ENCODE data around the gene USF3.
"Not testable (repeated sequence)": the region's sequence is repeated elsewhere in the genome, so short reads cannot be mapped to it uniquely, and the experiment has no call there.

The USF3 gene

DNA sequence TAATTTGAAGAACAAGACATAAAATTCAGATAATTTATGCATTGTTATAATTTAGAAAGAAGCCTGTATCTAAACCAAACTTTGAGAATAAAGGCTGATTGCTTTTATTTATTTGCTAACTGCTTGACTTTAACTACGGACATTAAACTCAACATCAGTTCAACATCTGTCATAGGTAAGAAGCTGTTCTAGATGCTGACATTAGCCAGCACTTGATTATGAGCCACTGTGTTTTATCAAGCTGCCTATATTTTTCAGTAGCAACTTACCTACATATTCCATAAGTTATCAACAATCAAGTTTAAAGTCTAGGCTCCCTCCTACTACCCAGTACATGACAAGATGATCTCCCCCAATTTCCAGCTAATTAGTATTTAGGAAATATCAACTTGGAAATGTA lies 42.1 kb downstream of the USF3 start:
- DNase-seq: no peak

DNA sequence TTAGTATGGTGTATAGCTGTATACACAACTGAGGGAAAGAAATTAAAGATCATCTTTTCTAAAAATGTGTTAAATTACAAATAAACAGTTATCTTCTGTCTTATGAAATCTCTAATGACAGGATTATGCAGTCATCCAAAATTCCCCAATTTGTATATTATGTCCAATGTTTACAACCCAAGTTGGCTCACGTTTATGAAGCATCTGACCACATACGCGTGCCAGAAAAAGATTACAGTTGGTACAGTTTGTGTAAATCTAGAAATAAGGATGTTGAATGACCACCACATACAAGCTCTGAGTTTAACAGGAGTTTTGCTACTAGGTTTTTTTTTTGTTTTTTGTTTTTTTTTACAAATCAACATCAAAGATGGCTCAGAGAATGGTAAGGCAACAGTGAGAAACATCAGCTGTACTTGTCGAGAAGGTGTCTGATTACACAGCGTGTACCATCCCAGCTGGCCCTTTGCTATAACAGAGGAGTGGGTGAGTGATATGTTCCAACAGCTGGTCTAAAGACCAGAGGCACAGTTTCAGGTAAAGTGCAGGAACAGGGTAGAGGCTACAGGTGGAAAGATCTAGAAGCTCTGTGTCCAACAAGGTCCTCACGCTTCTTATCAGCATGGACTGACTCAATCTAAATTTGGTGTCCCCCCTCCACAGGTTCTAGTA lies 47.1 kb downstream of the USF3 start:
- DNase-seq: no peak

DNA sequence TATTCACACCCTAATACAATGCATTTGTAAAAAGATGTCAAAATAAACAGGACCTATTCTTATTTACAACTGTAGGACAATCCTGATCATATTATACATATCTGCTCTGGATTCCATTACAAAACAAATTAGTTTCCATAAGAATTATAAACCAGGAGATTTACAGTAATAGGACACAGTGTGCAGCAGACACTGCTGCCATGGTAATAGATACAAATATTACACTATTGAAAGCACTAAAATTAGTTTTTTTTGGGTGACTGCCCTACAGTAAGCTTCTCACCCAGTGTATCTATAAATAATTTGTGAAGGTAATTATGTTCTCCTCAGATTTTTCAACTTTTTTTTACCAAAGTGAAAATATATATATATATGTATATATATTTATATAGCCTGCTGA lies 47.9 kb downstream of the USF3 start:
- DNase-seq: no peak

DNA sequence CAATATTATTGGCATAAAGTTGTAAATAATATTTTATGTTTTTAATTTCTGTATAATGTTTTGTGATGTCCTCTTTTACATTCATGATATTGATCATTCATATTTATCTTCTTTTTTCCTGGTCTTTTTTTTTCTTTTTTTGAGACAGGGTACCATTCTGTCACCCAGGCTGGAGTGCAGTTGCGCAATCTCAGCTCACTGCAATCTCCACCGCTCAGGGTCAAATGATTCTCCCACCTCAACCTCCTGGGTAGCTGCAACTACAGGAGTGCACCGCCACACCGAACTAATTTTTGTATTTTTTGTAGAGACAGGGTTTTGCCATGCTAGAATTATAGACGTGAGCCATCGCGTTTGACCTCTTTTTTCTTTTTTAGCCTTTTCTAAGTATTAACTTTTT lies 52.9 kb downstream of the USF3 start:
- DNase-seq: no peak

DNA sequence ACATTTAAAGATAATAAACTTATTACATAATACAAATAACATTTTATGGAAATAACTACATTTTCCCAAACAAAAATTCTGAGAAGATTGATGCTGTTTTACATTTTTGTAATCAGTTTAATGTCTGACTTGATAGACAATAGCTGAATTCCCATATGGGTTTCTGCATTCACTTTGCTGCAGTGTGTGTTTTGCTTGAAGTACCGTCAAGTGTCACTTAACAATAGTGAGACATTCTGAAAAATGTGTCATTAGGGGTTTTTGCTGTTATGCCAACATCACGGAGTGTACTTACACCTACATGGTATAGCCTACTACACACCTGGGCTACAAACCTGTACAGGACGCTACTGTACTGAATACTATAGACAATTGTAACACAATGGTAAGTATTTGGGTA lies 57.5 kb downstream of the USF3 start:
- DNase-seq: no peak

DNA sequence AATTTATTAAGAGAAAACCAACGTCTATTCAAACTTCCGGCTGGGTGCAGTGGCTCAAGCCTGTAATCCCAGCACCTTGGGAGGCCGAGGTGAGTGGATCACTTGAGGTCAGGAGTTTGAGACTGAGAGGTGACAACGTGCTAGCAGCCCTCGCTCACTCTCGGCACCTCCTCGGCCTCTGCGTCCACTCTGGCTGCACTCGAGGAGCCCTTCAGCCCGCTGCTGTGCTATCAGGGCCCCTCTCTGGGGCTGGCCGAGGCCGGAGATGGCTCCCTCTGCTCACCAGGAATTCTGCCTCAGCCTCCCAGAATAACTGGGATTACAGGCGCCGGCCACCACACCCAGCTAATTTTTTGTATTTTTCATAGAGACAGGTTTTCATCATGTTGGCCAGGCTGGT lies 58.7 kb downstream of the USF3 start:
- no peak for DNase-seq

DNA sequence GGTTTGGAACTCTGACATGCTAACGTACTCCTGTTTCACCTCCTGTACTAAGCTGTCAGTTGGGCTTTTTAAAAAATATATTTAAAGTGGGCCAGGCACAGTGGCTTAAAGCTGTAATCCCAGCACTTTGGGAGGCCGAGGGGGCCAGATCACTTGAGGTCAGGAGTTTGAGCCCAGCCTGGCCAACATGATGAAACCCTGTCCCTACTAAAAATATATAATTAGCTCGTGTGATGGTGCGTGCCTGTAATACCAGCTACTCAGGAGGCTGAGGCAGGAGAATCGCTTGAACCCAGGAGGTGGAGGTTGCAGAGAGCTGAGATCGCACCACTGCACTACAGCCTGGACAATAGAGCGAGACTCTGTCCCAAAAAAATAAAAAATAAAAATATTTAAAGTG lies 60.4 kb downstream of the USF3 start:
- DNase-seq: not testable (repeated sequence)

DNA sequence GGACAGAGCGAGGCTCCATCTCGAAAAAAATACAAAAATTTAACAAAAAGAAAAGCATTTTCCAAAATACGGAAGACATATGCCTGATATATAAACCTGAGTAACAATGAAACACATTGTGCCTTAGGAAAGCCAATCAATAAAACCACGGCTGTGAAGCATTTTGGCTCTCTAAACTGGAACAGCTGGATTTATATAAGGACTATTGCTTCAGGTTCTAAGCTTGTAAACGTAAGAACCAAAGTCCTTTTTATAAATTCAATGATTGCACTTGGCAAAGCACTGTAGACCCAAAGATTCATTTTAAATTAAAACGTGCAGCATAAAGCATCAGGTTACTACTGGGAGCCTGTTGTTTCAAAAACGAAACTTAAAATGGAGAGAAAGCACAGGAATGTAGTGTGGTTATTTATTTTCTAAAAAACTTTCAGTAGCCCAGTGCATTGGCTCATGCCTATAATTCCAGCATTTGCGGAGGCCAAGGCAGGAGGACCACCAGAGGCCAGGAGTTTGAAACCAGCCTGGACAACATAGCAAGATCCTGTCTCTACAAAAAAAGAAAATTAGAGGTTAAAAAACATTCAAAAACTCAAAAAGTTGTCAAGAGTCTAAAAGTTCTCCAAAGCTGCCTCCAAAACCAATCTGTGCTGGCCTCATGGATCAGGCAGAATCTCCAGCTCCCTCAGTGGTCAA lies 61.5 kb downstream of the USF3 start:
- DNase-seq: no peak

DNA sequence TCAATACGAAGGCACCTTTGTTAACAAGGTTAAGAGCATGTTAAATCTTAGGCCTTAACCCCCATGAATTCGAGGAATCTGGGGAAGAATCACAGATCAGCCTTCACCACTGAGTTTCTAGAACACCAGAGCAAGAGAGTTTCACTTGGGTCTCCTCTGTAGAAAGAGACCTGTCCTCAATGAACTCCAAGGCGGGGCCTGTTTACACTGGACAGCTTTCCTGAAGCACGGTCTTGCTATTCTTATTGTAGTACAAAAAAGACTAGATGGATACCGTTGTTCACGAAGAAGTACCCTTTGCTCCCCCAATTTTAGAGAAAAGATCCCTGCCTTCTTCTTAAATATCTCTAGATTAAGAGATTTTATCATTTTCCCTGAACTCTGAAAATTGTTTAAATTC lies 64.9 kb downstream of the USF3 start:
- no peak for DNase-seq

DNA sequence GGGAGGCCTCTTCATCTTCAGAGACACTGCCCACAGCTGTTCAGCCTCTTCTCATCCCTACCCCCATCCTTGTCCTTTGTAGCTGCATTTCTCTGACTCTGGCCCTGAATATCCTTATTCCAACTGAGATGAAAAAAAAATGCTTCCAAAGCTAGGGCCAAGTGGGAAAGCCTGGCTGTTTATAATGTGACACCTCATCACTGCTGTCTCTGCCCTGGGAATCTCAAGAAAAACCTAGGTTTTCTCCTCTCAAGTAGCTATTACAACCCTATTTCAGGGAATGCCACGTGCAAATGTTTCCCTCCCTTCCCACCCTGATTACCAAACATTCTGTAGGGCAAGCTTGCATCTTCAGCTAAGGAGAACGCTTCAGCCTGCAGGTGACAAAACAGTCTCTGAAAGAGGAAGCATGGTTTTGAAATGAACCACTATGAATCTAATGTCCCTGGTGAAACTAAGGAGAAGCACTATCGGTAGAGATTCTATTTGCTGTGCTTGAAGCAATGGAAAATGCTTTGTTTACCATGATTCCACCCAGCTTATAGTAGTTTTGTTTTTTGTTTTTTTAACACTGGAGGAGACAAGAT lies 65.4 kb downstream of the USF3 start:
- DNase-seq: no peak

DNA sequence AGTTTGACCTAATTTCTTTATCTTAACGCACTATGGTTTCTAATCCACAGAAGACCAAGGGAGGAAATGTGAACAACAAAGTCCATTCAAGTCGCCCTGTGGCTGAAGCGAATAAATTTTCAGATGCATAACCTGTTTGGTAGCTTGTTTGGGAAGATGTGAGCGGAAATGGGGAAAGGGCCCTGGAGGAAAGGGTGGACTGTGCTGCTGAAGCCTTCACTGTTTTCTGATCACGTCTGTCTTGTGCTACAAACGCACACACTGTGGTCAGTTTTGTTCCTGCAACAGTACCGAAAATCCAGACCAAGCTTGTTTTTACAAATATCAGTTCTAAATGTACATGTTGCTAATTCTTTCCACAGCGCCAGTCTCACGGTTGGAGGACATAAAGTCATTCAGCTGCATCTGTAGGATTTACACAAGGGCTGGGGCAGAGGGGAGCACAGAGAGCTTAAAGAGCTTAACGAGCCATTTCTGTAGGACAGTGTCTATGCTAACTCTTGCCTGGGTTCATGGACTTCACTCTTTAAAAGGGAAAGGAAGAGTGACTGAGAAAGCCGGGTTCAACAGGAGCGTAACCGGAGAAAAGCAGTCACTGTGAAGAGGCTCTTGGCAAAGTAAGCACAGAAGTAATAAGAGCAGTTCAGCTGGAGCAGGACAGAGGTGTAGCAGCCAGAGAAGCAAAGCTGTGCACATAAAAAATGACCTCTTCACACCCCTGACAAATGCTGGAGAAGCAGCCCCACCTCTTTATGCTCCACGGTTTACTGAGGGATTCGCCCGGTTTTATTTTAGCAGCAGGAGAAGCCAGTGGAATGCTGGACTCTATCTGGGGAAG lies 66.6 kb downstream of the USF3 start:
- DNase-seq: no peak

DNA sequence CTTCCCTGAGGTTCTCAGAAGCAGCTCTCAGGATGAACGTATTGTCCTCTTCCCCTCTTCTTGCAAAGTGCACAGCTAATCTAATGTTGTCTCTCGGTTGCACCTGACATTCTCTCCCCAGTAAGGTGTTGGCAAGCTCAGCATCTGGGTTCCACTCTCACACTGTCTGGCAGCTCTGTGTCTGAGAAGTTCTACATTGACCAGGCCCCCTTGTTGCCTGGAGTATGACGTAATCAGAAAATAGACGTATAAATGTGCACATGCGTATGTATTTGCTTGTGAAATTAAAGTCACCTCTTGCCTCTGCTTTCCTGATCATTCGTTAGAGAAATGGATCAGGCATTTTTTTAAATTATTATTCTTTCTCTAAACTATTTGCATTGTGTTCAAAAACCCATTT lies 67.7 kb downstream of the USF3 start:
- DNase-seq: no peak

DNA sequence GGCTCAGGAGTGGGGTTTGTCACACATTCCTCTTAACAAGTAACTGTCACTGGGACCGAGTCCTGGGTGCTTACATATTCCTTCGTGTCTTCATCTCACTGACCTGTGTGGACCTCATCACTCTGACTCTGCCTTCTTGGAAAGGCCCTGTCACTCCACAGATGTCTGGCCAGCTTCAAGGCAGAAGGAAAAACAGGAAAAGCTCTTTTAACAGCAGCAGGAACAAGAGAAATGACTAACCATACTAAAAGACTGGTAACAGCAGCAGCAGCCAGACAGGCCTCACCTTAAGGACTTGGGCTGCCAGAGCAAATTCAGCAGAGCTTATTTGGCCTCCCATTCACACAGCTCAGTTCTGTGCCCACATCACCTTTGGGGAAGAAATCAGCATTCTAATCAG lies 68.1 kb downstream of the USF3 start:
- DNase-seq: no peak

DNA sequence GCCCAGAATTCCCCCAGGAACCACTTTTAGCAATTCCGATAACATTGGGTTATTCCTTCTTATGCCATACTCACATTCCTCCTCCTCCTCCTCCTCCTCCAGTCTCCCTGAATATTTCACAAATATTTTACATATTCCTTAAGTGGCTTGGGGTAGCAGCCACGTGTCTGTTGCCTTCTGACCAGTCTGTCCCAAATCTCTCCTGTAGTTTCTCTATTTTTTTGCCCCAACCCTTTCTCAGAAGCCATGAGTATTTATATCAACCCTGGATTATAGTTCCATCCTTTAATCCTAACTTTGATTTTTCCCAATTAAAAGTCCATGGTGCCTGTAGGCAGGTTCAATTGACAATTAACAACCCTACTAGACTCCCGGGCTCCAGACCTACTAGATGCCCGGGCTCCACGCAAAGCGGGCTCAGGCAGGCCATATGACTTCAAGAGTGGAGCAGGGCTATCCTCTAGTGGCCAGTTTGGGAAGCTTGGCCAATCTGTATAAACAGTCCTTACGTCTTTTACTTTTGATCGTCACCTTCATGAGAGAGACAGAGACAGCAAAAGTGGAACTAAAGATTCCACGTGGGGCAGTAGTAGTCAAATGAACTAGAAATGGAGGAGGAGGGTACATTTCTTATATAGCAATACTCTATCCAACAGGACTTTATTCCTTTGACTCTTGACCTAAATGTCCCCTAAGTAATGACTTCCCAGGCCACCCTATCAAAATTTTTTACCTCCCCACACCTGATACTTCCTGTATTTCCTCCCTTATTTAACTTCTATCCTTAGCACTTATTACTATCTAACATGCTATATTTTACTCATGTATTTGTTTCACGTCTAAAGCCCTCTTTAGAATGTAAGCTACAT lies 69.7 kb downstream of the USF3 start:
- DNase-seq: no peak

DNA sequence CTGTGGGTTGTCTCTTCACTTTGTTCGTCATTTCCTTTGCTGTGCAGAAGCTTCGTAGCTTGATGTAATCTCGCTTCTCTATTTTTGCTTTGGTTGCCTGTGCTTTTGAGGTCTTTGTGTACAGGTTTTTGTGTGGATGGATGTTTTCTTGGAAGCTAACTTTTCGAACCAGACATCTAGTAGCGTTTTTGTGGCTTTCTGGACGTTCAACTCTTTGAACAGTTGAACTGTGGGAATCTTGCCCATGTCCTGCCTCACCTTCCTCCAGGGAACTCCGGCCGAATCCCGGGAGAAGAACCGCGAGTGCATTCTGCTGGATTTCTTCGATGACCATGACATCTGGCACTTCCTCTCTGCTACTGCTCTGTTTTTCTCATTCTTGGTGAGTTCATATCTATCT lies 70.6 kb downstream of the USF3 start:
- DNase-seq: no peak

DNA sequence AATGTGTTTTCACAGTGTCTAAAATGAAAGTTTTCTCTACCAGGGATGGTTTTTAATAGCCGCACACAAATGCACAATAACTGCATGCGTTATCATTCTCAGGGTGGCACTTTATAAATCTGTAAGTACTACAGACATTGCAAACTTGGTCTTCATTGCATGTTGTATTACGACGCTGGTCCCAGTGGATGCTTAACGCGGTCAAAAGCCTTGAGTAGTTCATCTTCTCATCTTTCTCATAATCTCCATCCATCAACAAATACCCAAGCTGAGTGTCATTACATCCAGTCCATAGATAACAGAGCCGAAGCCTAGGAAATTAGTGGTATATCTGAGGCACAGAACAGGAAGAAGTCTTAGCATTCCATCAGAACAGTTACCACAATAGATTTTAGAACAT lies 72.6 kb downstream of the USF3 start:
- no peak for DNase-seq

DNA sequence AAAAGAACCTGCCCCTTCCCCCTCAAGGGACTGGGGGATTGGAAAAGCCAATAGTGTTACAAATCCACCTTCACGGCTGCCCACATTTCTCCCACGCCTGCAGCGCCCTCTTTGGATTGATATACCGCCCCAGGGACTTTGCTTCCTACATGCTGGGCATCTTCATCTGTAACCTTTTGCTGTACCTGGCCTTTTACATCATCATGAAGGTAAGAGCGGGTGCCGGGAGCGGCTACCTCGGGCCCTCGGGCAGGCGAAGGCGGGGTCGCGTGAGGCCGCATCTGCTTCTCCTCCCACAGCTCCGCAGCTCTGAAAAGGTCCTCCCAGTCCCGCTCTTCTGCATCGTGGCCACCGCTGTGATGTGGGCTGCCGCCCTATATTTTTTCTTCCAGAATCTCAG lies 73.1 kb downstream of the USF3 start:
- DNase-seq: no peak

DNA sequence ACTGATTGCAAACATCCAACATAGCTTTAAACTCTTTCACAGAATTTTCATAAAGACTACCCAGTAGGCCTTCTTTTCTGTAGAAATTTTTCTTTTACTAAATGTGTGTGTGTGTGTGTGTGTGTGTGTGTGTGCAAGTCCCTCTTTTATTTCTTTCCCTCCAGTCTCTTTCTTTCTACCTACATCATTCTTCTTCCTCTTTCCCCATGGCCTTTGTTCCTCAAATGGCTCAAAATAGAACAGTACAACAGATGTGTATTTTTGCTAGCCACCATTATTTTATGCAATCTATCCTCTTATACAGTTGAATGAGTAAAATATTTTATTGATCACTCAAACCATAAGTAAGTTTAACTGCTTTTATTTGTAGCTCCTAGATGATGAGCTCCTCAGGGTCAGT lies 76.4 kb downstream of the USF3 start:
- no peak for DNase-seq

DNA sequence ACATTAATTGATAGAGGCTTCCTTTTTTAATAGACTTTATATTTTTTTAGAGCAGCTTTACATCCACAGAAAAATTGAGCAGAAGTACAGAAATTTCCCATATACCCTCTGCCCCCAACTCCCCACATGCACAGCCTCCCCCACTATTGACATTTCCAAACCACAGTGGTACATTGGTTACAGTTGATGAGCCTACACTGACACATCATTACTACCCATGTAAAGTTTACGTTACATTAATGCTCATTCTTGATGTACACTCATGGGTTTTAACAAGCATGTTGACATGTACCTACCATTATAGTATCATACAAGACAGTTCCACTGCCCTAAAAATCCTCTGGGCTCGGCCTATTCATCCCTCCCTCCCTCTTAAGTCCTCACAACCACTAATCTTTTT lies 78.7 kb downstream of the USF3 start:
- DNase-seq: no peak

DNA sequence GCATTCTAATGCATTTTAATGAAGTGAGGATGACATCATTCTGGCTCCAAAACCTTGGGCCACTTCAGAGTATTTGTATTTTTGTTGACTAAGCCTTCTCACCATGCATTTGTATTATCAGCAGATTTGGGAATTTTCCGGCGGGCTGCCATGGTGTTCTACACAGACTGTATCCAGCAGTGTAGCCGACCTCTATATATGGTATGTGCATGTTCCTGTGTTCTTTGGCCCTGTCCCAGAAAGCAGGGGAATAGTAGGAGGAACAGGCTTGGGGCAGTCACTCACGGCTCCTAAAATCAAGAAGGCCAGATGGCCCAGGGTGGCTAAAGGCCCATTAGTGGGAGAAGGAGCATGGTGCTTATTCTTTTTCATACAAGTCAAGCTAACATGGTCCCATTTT lies 80.5 kb downstream of the USF3 start:
- DNase-seq: no peak

DNA sequence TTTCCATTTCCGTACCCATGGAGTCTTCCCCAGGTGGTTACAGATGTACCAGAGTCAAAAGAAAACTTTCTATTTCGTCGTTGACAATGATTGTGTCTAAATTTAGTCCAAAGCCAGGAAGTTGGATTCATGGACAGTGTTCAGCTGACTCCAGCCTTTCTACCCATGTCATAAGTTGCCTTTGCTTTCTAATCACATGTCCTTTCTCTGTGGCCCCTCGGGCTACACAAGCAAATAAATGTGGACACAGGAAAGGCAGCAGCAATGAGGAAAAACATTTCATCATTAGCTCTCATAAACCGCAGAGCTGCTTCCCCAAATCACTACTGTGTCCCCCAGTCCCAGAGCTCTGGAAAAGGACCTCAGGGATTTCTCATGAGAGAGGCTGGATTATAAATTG lies 82.0 kb downstream of the USF3 start:
- DNase-seq: no peak

DNA sequence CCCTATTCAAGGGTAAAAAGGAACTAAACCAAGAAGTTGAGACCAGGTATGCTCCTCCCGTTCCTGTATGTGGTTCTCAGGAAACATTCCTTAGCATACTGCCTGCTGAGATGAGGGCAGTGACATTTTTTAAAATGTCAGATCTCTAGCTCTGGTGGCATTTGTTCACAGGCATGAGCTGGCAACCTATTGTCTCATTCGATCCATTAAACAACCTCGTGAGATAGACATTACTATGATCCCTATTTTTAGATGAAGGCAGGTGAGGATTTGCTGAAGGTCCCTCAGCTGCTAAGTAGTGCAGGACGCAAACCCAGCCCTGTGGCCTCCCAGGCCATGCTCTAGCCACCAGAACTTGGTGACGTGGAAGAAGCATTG lies 89.2 kb downstream of the USF3 start:
- DNase-seq: no peak
